Cerebellar nuclear complex (tissue), 1 donor: Measurements from ENCODE around the gene ARFGAP1.

Experiments
- DNase-seq, 2 experiments: peaks; one replicate each; lab custom pipeline; 2025; lab: John Stamatoyannopoulos, UW

Gene ARFGAP1

DNA sequence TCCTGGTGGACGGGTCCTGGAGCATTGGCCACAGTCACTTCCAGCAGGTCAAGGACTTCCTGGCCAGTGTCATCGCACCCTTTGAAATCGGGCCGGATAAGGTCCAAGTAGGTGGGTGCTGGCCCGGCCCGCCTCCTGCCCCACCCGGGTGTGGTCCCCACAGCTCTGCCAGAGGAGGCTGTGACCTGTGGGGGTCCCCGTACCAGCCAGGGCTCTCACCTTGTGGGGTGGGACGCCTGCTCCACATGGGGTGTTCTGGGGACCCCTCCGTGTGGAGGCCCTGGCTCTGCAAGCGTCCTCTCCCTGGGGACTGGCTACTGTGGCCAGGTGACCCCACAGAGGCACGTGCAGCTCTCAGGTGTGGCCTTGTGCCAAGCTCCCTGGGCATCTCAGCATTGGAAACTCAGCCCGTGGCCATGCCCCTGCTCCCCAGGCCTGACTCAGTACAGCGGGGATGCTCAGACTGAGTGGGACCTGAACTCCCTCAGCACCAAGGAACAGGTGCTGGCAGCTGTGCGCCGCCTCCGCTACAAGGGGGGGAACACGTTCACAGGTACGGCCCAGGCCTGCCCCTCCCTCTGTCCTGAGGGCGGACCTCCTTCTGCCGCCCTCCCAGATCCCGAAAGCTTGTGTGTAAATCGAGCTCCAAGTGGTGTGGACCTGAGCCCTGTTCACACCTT lies 35.1 kb downstream of the ARFGAP1 start:
- no peak for DNase-seq

DNA sequence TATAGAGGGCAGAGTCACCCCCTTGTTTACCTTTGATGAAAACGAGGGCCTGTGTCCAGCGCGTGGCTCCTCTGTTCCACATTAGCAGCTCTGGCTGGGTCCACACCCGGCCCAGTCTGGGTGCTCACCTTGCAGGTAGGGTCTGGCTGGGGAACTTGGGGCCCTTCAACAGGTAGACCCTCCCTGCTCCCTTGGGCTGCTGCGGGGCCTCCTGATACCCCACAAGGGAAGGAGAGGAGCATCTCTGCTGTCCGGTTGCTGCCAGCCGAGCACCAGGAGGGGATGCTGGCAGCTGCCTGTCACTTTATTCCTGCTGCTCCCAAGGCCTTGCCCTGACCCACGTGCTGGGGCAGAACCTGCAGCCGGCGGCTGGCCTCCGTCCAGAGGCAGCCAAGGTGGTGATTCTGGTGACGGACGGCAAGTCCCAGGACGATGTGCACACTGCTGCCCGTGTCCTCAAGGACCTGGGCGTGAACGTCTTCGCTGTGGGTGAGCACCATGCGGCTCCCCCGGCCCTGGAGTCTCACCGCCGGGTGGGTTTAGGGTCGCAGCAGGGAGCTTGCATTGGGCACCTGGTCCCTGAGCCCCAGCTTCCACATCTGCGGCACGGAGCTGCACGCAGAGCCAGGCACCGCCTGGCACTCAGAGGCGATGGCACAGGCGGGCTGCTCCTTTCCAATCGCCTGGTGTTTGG lies 35.8 kb downstream of the ARFGAP1 start:
- no peak for DNase-seq

- DNase-seq, result peak in 1 of 2 experiments; percentile 8
These were observed 36.9 kb downstream of the ARFGAP1 start for GRCh38 chr20:63309261-63310071.

DNA sequence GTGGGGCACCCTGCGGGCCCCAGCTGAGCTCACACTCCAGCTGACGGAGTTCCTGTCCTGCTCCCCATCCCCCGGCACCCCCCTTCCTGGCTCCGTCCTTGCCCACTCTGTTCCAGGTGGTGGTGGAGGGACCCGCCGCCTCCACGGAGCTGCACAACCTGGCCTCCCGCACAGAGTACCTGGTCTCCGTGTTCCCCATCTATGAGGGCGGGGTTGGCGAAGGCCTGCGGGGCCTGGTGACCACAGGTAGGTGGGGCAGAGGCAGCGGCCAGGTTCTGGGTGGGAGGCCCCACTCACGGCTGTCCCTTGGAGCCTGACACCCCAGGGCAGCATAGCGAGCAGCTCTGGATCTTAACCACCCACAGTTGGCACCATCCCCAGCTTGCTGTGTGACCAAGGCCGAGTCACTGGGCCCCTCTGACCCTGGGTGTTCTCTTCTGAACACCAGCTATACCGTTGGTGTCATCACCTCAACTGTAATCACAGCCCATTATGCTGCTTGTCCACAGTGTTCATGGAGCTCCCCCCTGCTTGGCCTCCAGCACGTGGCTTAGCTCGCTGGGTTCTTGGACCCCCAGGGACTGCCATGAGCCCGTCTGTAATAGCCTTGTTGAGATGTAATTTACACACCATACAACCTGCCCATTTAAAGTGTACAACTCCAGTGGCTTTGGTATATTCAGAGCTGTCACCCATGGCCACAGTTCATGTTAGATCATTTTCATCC lies 37.8 kb downstream of the ARFGAP1 start:
- DNase-seq, result no peak

- DNase-seq, result no peak
These were observed 38.7 kb downstream of the ARFGAP1 start for GRCh38 chr20:63311186-63311832.

- DNase-seq, result no peak
These were observed 39.2 kb downstream of the ARFGAP1 start for GRCh38 chr20:63311833-63312243.

GRCh38 chr20:63312273-63312672 lies 39.7 kb downstream of the ARFGAP1 start:
- DNase-seq, result no peak

DNA sequence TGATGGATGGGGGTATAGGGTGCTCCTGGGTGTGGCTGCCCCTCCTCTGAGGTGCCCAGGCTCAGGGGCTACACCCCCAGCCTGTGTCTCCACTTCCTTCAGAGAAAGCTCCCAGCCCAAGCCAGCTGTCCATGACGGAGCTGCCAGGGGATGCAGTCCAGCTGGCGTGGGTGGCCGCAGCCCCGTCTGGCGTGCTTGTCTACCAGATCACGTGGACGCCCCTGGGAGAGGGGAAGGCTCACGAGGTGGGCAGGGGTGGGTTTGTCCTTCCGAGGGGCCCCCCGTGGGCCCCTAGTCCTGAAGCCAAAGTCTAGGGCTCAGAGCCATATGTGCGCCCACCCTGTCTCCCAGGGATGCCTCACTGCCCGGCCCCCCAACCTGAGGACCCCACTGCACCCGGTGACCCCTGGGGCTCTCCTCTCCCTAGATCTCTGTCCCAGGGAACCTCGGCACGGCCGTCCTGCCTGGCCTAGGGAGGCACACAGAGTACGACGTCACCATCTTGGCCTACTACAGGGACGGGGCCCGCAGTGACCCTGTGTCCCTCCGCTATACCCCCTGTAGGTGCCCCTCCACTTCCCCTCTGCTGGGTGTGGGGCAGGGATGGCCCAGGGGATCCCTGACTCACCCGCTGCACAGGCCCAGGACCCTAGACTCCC lies 40.2 kb downstream of the ARFGAP1 start:
- no peak for DNase-seq

DNA sequence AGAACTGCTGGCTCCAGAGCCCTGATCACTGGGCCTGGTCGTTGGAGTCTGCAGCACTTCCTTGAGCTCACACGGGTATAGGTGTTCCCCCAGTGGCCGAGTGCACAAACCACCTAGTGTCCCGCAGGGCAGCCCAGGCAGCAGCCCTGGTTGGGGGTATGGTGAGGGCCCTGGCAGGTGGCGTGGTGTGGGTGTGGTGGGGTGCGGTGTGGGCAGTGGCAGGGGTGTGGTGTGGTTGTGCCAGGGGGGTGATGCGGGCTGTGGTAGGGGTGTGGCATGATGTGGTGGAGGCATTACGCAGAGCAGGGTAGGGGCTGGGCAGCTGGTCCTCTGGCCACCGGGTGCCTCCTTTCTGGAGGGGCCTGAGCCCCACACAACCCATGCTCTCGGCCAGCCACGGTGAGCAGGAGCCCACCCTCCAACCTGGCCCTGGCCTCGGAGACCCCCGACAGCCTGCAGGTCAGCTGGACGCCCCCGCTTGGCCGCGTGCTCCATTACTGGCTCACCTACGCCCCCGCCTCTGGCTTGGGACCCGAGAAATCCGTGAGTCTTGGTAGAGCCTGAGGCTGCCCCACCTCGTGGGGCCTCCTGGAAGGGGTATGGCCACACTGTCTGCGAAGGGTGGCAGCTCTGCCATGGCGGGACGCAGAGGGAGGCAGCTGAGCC lies 40.9 kb downstream of the ARFGAP1 start:
- DNase-seq, result no peak

DNA sequence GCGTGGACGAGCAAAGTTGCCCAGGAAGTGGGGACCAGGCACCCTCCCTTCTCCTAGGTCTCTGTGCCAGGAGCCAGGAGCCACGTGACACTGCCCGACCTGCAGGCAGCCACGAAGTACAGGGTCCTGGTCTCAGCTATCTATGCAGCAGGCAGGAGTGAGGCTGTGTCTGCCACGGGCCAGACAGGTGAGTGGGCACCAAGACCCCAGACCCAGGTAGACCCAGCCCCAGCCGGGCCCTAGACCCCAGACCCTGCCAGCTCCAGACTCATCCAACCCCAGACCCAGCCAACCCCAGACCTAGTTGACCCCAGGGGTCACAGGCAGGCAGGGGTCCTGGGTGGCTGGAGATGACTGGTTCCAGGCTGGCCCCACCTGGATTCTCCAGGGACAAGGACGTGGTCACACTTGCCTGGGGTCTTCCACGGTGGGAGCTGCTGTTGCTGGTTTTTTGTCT lies 41.4 kb downstream of the ARFGAP1 start:
- no peak for DNase-seq

DNA sequence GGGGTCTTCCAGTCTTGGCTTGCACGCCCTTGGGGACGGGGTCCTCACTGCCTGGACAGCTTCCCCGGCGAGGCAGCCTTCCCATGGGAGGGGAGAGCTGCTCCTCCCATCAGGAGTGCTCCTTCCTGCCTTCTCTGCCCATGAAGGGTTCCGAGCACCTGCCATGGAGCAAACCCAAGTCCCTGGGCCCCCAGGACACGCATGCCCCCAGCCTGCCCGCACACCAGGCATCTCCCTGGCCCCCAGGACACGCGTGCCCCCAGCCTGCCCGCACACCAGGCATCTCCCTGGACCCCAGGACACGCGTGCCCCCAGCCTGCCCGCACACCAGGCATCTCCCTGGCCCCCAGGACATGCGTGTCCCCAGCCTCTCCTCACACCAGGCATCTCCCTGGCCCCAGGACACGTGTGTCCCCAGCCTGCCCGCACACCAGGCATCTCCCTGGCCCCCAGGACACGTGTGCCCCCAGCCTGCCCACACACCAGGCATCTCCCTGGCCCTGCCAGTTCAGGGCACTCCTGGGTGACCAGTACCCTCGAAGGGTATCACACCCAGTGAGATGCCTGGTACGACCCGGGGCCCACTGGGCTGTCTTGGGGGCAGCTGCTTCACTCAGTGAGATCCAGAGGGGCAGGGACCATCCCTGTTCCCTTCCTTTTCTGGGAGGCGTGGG lies 42.1 kb downstream of the ARFGAP1 start:
- no peak for DNase-seq

GRCh38 chr20:63315240-63315689 lies 42.7 kb downstream of the ARFGAP1 start:
- DNase-seq, result no peak

- no peak for DNase-seq
These were observed 43.3 kb downstream of the ARFGAP1 start for GRCh38 chr20:63315731-63316491.

DNA sequence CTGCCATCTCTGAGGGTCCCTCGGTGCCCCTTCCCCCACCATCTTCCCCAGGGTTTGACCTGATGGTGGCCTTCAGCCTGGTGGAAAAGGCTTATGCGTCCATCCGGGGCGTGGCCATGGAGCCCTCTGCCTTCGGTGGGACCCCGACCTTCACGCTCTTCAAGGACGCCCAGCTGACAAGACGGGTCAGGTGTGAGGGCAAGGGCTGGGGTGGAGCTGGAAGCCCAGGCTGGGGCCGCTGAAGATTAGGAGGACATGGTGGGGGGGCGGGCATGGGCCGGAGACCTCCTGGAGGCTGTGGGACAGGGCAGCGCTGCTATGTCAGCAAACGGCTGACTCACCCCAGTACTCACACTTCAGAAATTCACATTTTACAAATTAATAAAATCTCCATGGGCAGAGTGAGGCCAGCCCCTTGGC lies 43.9 kb downstream of the ARFGAP1 start:
- DNase-seq, result no peak

GRCh38 chr20:63317061-63317460 lies 44.4 kb downstream of the ARFGAP1 start:
- DNase-seq, result no peak

- no peak for DNase-seq
These were observed 45.1 kb downstream of the ARFGAP1 start for GRCh38 chr20:63317601-63318291.

GRCh38 chr20:63318391-63319163 lies 46.0 kb downstream of the ARFGAP1 start:
- DNase-seq, result no peak
